Tibial nerve (tissue), 4 donors: ENCODE results near the gene NR2C2. TPM values are rescaled to one million over a fixed set of nuclear protein-coding genes. Genes with fewer than 3 reads are reported as not detected.
A peak's percentile ranks its signal among the peaks of the same experiment; 100 is the strongest.

Experiments
- DNase-seq, 2 donors: peaks; one replicate each; pipeline ENCODE4 v3.0.0-alpha.2; 2019; ENCODE audit warnings: low spot score in 2 of 2
- H3K27ac ChIP-seq, 4 donors: fragments of 200-600 bp; sonication (generic) in 3 of 4; one replicate each; pipeline ENCODE4 v1.5.1; 2017 to 2019; ENCODE audit warnings: mild to moderate bottlenecking in 1 of 4
- H3K27me3 ChIP-seq, 2 donors: fragments of 200-600 bp; sonication (generic) in 1 of 2; one replicate each; pipeline versions ENCODE4 v1.5.1 to v1.6.0; 2017 to 2019
- H3K36me3 ChIP-seq, 3 donors: fragments of 200-600 bp; sonication (generic); one replicate each; pipeline ENCODE4 v1.5.1; 2018 to 2019
- H3K4me1 ChIP-seq, 4 donors: fragments of 200-600 bp; sonication (generic) in 3 of 4; one replicate each; pipeline ENCODE4 v1.5.1; 2017 to 2019
- H3K4me3 ChIP-seq, 4 donors: fragments of 200-600 bp; sonication (generic) in 3 of 4; one replicate each; pipeline ENCODE4 v1.5.1; 2017 to 2019; ENCODE audit warnings: mild to moderate bottlenecking in 1 of 4, moderate library complexity in 1 of 4
- H3K9me3 ChIP-seq, 4 donors: fragments of 200-600 bp; sonication (generic) in 3 of 4; one replicate each; pipeline ENCODE4 v1.5.1; 2017 to 2019
- CTCF ChIP-seq, 5 experiments: fragments of 200-600 bp in 3 of 5; fragments of 450-650 bp in 2 of 5; sonication (generic) in 3 of 5; IDR thresholded peaks; one replicate each; pipeline ENCODE4 v1.5.1; 2016 to 2019; ENCODE audit warnings: antibody characterized with exemption in 5 of 5, mild to moderate bottlenecking in 3 of 5, moderate library complexity in 2 of 5
- EP300 ChIP-seq, 2 donors: sonication (generic); formaldehyde crosslinking; IDR thresholded peaks; one replicate each; pipeline ENCODE4 v1.6.1; 2017; ENCODE audit warnings: antibody characterized with exemption in 2 of 2, mild to moderate bottlenecking in 1 of 2
- POLR2A ChIP-seq, 2 donors: fragments of 450-650 bp; IDR thresholded peaks; one replicate each; pipeline ENCODE4 v1.6.1; 2017; ENCODE audit warnings: antibody characterized with exemption in 2 of 2, mild to moderate bottlenecking in 2 of 2, moderate library complexity in 2 of 2
- WGBS, 2 donors: methylation state at CpG; one replicate each; pipeline ENCODE4 v1.1.5; 2018; 5-methylcytosine and 5-hydroxymethylcytosine counted together
- total RNA-seq, 4 donors: library from RNA; depleted of rRNA; stranded (reverse); fragments of >200 nt; gene quantifications; one replicate each; pipeline ENCODE4 v1.1.0, GENCODE V29; 2016

The NR2C2 gene
- total RNA-seq, 4 donors from 2014 or later, result 34.5 to 54.3 (median 44.4) TPM

- Histone ChIP-seq H3K27me3 (no peaks in the 10 kb centered on the region), H3K27ac (peak overlapping the region in 3 of 4 donors; percentile 23 to 94 (median 80)), H3K4me3 (peak overlapping the region; percentile 79 to 94 (median 88)), H3K36me3 (peaks cover 0 to 34% (median 0%) of the 10 kb centered on the region in 3 donors), H3K9me3 (no peaks in the 10 kb centered on the region), H3K4me1 (peaks cover 3 to 48% (median 18%) of the 10 kb centered on the region in 4 donors)
- TF ChIP-seq CTCF (IDR thresholded peaks at IDR 0.05) (no peak), EP300 (IDR thresholded peaks at IDR 0.05) (no peak), POLR2A (IDR thresholded peaks at IDR 0.05) (no peak)
- WGBS, 2 donors, result 49 to 58% methylated on average over 6 of the region's 6 CpGs
- no peak for DNase-seq
These were observed 150.5 kb downstream of the NR2C2 start for GRCh38 chr3:15097891-15098290.

Other genes with a start within 250 kb of the NR2C2 start
- gene FGD5, start 128.6 kb upstream of the NR2C2 start, total RNA-seq, result 10 to 100 TPM; 33.3 to 41.8 (median 38.7) TPM
- gene MRPS25, start 117.7 kb downstream of the NR2C2 start, total RNA-seq, result 10 to 100 TPM; 22.7 to 45.6 (median 30.7) TPM
- 10 to 100 TPM; 26.6 to 43.9 (median 34.5) TPM for gene RBSN, start 151.6 kb downstream of the NR2C2 start, total RNA-seq